Adrenal gland (tissue), 5 donors: ENCODE results near the gene GSKIP.
"Not testable (repeated sequence)": the region's sequence is repeated elsewhere in the genome, so short reads cannot be mapped to it uniquely, and the experiment has no call there.

ENCODE experiments used
- POLR2A ChIP-seq, 2 donors: fragments of 450-650 bp; IDR thresholded peaks; one replicate each; pipeline ENCODE4 v1.6.1; 2017; ENCODE audit warnings: antibody characterized with exemption in 2 of 2, mild to moderate bottlenecking in 2 of 2, moderate library complexity in 1 of 2
- TF ChIP-seq, protein P1 (sequence below), 6 experiments: fragments of 450-650 bp in 4 of 6; fragments of 200-600 bp in 2 of 6; sonication (generic) in 1 of 6; IDR thresholded peaks; 1 replicate in 5 of 6; 2 replicates in 1 of 6; pipeline versions ENCODE4 v1.5.1 to v1.8.0; 2016 to 2021; ENCODE audit warnings: antibody characterized with exemption in 6 of 6, mild to moderate bottlenecking in 2 of 6, moderate library complexity in 1 of 6
- donor health status: DM: no; HTN: no; CAD: no.

DNA sequence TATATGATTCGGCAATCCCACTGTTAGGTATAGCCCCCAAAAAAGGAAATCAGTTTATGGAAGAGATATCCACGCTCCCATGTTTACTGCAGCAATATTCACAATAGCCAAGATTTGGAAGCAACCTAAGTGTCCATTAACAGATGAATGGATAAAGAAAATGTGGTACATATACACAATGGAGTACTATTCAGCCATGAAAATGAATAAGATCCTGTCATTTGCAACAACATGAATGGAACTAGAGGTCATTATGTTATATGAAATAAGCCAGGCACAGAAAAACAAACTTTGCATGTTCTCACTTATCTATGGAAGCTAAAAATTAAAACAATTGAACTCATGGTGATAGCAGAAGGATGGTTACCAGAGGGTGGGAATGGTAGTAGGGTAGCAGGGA is 15.4 kb upstream of the GSKIP start:
- TF ChIP-seq, protein P1, sequence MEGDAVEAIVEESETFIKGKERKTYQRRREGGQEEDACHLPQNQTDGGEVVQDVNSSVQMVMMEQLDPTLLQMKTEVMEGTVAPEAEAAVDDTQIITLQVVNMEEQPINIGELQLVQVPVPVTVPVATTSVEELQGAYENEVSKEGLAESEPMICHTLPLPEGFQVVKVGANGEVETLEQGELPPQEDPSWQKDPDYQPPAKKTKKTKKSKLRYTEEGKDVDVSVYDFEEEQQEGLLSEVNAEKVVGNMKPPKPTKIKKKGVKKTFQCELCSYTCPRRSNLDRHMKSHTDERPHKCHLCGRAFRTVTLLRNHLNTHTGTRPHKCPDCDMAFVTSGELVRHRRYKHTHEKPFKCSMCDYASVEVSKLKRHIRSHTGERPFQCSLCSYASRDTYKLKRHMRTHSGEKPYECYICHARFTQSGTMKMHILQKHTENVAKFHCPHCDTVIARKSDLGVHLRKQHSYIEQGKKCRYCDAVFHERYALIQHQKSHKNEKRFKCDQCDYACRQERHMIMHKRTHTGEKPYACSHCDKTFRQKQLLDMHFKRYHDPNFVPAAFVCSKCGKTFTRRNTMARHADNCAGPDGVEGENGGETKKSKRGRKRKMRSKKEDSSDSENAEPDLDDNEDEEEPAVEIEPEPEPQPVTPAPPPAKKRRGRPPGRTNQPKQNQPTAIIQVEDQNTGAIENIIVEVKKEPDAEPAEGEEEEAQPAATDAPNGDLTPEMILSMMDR (IDR thresholded peaks at IDR 0.05) = not testable (repeated sequence)
- TF ChIP-seq POLR2A (IDR thresholded peaks at IDR 0.05) = not testable (repeated sequence)
